HFFc6 (cell line): Measurements from ENCODE around the gene SARDH. TPM values are rescaled to one million over a fixed set of nuclear protein-coding genes. Genes with fewer than 3 reads are reported as not detected.

Source experiments
- DNase-seq: peaks from one replicate; pipeline ENCODE4 v3.0.0-alpha.2; 2018
- H3K27ac Mint-ChIP-seq: 2 replicates; pipeline ENCODE4 v1.8.0; 2020; ENCODE audit warnings: mild to moderate bottlenecking, mixed read lengths
- H3K27me3 Mint-ChIP-seq: 2 replicates; pipeline ENCODE4 v1.8.0; 2021; ENCODE audit warnings: mild to moderate bottlenecking, moderate library complexity, mixed read lengths; ENCODE audit not compliant: insufficient read depth
- H3K36me3 Mint-ChIP-seq: 2 replicates; pipeline ENCODE4 v1.8.0; 2021; ENCODE audit warnings: low read depth, mixed read lengths
- H3K4me1 Mint-ChIP-seq: 2 replicates; pipeline ENCODE4 v1.8.0; 2020; ENCODE audit warnings: low read depth, mixed read lengths
- H3K4me3 Mint-ChIP-seq: 2 replicates; pipeline ENCODE4 v1.8.0; 2020; ENCODE audit warnings: mild to moderate bottlenecking, moderate library complexity, mixed read lengths
- H3K9me3 Mint-ChIP-seq: 2 replicates; pipeline ENCODE4 v1.8.0; 2020; ENCODE audit warnings: mild to moderate bottlenecking, mixed read lengths
- total RNA-seq, 6 experiments: library from RNA; stranded (reverse); fragmentation: NEBNext Ultra II Directional; extraction: Animal tissue kit (Norgen Biotek cat#: 25700); gene quantifications; 2 replicates in 1 of 6; 3 replicates in 5 of 6; pipeline ENCODE4 v1.2.3, GENCODE V29; 2021
- TF ChIP-seq, protein P1 (sequence below): fragments of 200-600 bp; sonication (generic); IDR thresholded peaks from 2 replicates; pipeline ENCODE4 v1.5.0; 2021; ENCODE audit warnings: antibody characterized with exemption, mild to moderate bottlenecking

Gene SARDH
- total RNA-seq, 6 experiments from 2014 or later, result 0.24 to 5.1 (median 4.1) TPM

DNA sequence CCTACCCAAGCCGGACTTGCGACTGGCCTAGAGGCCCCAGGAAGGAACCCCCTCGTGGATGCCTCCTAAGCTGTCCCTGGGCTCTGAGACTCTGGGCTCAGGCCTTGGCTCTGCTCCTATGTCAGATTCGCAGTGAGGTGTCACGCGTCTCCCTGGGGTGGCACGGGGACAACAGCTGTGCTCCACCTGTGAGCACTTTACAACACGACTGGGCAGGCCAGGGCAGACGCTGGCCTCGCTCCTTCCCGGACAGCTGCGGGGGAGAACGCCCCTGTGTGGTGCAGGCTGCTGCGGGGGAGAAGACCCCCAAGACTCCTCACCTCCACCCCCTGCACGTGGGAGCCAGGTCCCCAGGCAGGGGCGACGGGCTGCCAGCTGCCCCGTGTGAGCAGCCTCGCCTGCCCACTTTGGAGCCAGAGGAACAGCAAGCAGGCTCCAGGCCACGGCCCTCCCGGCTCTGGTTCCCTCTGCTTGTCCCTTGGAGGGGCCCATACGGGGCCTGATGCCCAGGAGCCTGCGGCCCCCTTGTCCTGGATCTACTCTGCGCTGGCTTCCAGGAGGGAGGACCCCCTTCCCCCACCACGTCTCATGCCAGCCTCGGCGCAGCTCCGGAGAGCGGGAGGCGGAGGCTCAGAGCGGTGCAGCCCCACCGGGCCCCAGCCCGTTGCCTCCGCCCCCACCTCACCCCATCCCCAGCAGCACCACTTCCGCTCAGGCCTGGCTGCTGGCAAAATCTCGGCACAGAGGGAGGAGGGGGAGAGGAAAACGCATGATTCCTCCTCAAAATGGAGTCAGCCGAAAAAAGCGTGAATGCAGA, 36.0 kb downstream of the SARDH start:
- Mint-ChIP-seq H3K27ac (no peak overlapping the region), H3K4me3 (no peak overlapping the region), H3K9me3 (no peaks in the 10 kb centered on the region), H3K36me3 (peaks cover 5% of the 10 kb centered on the region; the same call in 1 of the 2 replicates), H3K27me3 (peaks cover 20% of the 10 kb centered on the region), H3K4me1 (peaks cover 9% of the 10 kb centered on the region)
- TF ChIP-seq, protein P1, sequence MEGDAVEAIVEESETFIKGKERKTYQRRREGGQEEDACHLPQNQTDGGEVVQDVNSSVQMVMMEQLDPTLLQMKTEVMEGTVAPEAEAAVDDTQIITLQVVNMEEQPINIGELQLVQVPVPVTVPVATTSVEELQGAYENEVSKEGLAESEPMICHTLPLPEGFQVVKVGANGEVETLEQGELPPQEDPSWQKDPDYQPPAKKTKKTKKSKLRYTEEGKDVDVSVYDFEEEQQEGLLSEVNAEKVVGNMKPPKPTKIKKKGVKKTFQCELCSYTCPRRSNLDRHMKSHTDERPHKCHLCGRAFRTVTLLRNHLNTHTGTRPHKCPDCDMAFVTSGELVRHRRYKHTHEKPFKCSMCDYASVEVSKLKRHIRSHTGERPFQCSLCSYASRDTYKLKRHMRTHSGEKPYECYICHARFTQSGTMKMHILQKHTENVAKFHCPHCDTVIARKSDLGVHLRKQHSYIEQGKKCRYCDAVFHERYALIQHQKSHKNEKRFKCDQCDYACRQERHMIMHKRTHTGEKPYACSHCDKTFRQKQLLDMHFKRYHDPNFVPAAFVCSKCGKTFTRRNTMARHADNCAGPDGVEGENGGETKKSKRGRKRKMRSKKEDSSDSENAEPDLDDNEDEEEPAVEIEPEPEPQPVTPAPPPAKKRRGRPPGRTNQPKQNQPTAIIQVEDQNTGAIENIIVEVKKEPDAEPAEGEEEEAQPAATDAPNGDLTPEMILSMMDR, result no peak
- no peak for DNase-seq

DNA sequence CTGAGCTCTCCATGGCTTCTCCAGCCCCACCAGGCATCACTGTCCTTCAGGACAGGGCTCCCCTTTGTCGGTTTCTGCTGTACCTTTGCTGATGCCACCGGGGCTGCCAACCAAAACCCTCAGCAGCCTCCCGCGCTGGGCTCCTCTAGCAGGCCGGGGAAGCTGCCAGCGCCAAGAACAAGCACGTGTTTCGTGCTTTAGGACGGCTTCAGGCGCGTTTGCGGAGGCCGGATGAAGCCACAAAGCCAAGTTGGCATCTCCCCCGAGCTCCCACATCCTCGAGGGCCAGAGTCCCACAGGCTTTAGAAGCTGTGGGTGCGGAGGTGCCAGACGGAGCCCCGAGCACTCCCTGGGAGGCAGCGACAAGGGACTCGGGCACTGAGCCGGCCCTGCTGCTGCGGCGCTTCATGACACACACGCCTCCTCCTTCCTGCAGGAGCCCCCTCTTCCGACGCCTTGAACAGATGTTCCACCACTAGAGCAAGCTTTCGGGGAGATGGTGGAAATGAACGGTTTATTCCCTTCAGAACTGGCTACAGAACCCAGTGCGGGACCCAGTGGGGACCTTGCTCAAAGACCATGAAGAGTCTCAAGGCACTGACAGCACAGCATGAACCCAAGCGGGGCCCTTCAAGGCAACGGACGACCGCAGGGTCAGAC, 36.7 kb downstream of the SARDH start:
- H3K4me3 Mint-ChIP-seq, result no peak overlapping the region
- no peak overlapping the region; the same call in 1 of the 2 replicates for H3K27ac Mint-ChIP-seq
- peaks cover 20% of the 10 kb centered on the region for H3K27me3 Mint-ChIP-seq
- TF ChIP-seq, protein P1, result no peak
- no peak for DNase-seq
- H3K36me3 Mint-ChIP-seq, result peaks cover 5% of the 10 kb centered on the region; the same call in 1 of the 2 replicates
- H3K9me3 Mint-ChIP-seq, result no peaks in the 10 kb centered on the region
- H3K4me1 Mint-ChIP-seq, result peaks cover 1% of the 10 kb centered on the region; the same call in 1 of the 2 replicates

DNA sequence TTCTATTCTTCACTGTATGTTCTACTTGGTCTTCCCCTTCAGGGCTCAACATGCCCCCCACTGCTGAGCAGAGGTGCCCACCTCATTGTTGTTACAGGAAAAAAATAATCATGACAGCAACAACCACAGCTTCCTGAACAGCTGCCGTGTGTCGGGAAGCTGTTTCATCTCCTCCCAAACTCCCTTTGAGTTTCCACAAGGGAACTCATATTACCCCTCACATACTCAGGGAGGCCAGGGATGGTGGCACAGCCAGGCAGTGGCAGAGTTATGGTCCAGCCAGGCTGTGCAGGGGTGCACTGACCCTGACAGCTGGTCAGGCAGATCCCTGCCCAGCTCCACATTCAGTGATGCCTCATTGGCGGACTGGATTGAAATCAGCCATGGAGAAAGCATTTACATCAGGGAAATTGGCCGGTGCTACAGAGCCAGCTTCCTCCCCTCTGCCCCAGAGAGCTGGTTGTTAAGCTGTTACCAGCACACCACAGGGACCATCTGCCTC, 37.3 kb downstream of the SARDH start:
- Mint-ChIP-seq H3K4me3 (no peak overlapping the region), H3K4me1 (no peaks in the 10 kb centered on the region), H3K9me3 (no peaks in the 10 kb centered on the region), H3K27ac (no peak overlapping the region), H3K36me3 (peaks cover 5% of the 10 kb centered on the region; the same call in 1 of the 2 replicates), H3K27me3 (peaks cover 16% of the 10 kb centered on the region)
- TF ChIP-seq, protein P1, result no peak
- no peak for DNase-seq

DNA sequence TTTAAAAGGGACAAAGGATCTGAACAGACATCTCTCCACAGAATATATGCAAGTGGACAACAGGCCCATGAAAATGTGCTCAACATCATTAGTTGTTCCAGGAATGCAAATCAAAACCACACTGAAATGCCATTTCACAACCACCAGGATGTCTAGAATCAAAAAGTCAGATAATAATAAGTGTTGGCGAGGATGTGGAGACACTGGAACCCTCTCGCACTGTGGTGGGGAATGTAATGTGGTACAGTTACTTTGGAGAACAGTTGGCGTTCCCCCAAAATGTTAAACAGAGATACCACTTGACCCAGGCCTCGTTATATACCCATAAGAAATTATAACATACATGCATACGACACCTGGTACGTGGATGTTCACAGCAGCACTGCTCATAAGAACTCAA, 38.6 kb downstream of the SARDH start:
- Mint-ChIP-seq H3K4me3 (no peak overlapping the region), H3K4me1 (no peaks in the 10 kb centered on the region), H3K9me3 (no peaks in the 10 kb centered on the region), H3K27me3 (peaks cover 20% of the 10 kb centered on the region), H3K36me3 (peaks cover 5% of the 10 kb centered on the region; the same call in 1 of the 2 replicates), H3K27ac (no peak overlapping the region)
- TF ChIP-seq, protein P1, result no peak
- DNase-seq, result no peak

DNA sequence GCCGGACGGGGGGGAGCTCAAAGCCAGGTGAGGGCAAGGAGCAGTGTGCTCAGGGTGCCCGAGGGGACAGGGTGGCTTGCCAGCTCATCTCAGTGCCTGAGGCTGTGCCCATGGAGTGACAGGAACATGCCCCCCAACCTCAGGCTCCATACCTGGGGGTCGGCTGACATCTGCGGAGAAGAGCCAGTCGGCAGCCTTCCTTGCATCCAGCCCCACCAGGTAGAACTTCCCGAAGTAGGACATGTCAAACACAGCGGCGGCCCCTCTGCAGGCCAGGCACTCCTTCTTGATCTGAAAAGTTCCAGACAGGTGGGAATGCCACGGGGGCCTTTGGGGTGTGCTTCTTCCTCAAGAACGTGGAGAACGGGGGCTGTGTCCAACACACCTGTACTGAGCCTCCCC, 42.1 kb downstream of the SARDH start:
- Mint-ChIP-seq H3K4me1 (no peaks in the 10 kb centered on the region; the same call in 1 of the 2 replicates), H3K27ac (no peak overlapping the region), H3K9me3 (no peaks in the 10 kb centered on the region), H3K4me3 (no peak overlapping the region), H3K27me3 (peaks cover 21% of the 10 kb centered on the region; the same call in 1 of the 2 replicates), H3K36me3 (peaks cover 5% of the 10 kb centered on the region; the same call in 1 of the 2 replicates)
- DNase-seq, result no peak
- TF ChIP-seq, protein P1, result no peak
